ENCODE results near the gene MAGEB3.

MAGEB3 gene

DNA sequence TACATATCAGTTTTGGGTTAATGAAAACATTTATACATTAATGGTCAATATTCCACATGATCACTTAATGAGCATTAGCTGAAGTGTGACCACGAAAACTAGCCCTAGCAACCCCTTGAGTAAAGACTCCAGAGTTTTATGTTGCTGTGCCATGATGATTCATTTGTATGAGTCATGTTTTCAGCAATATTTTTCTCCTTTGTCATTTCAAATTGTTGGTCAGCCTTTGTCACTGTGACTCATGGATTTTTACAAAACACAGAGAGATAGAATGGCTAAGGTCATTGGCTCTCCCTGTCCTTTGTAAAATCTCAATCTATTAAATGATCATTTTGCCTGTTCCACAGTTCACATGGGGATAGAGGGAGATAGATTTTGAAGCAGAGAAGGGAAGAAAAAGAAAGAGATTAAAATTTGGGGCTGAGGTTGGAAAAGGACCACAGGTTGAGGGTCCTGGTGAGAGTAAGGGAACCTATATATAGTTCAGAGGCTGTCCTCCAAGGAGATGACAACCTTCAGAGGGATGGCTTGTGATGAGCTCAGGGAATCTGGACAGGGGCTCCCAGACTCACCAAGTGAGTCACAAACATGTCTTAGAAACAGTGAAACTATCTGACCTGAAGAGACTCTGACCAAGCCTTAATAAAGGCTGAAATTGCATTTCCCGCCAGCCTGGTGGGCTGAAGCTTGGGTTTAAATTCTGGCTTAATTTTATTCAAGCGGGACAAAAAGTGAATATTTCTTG is 53.2 kb downstream of the MAGEB3 start:
- no peak for DNase-seq (ENCODE audit: extremely low spot score)
- TF ChIP-seq, protein P1, sequence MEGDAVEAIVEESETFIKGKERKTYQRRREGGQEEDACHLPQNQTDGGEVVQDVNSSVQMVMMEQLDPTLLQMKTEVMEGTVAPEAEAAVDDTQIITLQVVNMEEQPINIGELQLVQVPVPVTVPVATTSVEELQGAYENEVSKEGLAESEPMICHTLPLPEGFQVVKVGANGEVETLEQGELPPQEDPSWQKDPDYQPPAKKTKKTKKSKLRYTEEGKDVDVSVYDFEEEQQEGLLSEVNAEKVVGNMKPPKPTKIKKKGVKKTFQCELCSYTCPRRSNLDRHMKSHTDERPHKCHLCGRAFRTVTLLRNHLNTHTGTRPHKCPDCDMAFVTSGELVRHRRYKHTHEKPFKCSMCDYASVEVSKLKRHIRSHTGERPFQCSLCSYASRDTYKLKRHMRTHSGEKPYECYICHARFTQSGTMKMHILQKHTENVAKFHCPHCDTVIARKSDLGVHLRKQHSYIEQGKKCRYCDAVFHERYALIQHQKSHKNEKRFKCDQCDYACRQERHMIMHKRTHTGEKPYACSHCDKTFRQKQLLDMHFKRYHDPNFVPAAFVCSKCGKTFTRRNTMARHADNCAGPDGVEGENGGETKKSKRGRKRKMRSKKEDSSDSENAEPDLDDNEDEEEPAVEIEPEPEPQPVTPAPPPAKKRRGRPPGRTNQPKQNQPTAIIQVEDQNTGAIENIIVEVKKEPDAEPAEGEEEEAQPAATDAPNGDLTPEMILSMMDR (IDR thresholded peaks at IDR 0.05; ENCODE audit: control extremely low read depth, extremely low read depth, low read depth, missing control alignments), result no peak
- POLR2A ChIA-PET, result no interaction called here
- CTCF ChIA-PET, result no interaction called here
